Measurements from ENCODE around the gene MISP3.

- TF ChIP-seq EP300 (IDR thresholded peaks at IDR 0.05) (no peak), POLR2AphosphoS5 (IDR thresholded peaks at IDR 0.05) (no peak), POLR2A (IDR thresholded peaks at IDR 0.05) (no peak)
- TF ChIP-seq, protein P1, sequence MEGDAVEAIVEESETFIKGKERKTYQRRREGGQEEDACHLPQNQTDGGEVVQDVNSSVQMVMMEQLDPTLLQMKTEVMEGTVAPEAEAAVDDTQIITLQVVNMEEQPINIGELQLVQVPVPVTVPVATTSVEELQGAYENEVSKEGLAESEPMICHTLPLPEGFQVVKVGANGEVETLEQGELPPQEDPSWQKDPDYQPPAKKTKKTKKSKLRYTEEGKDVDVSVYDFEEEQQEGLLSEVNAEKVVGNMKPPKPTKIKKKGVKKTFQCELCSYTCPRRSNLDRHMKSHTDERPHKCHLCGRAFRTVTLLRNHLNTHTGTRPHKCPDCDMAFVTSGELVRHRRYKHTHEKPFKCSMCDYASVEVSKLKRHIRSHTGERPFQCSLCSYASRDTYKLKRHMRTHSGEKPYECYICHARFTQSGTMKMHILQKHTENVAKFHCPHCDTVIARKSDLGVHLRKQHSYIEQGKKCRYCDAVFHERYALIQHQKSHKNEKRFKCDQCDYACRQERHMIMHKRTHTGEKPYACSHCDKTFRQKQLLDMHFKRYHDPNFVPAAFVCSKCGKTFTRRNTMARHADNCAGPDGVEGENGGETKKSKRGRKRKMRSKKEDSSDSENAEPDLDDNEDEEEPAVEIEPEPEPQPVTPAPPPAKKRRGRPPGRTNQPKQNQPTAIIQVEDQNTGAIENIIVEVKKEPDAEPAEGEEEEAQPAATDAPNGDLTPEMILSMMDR (IDR thresholded peaks at IDR 0.05) = peak; percentile 50 to 91
Observed at GRCh38 chr19:14048443-14049153, 24.0 kb upstream of the MISP3 start.

Data from suprapubic skin (tissue), 4 donors.